GM19193 (cell line): ENCODE measurements around the gene ATN1.

ENCODE experiments used
- POLR2A ChIP-seq: IDR thresholded peaks from 4 replicates; pipeline ENCODE4 v1.6.1; 2011; ENCODE audit not compliant: insufficient read depth, insufficient read length; ENCODE audit errors: extremely low read depth

The ATN1 gene

DNA sequence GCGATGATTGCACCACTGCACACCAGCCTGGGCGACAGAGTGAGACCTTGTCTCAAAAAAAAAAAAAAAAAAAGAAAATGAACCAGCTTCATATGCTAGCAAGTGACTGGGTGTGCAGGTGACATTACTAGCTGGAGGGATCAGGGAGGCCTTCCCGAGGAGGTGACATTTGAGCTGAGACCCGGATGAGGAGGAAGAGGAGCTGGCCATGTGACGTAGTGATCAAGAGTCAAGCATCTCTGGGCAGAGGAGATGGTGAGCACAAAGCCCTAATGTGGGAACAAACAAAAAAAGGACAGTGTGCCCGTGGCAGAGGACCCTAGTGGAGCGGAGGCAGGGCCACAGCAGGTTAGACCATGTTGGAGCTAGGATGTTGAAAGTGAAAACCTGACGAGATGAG, 19.9 kb downstream of the ATN1 start:
- TF ChIP-seq POLR2A, result peak; percentile 14

DNA sequence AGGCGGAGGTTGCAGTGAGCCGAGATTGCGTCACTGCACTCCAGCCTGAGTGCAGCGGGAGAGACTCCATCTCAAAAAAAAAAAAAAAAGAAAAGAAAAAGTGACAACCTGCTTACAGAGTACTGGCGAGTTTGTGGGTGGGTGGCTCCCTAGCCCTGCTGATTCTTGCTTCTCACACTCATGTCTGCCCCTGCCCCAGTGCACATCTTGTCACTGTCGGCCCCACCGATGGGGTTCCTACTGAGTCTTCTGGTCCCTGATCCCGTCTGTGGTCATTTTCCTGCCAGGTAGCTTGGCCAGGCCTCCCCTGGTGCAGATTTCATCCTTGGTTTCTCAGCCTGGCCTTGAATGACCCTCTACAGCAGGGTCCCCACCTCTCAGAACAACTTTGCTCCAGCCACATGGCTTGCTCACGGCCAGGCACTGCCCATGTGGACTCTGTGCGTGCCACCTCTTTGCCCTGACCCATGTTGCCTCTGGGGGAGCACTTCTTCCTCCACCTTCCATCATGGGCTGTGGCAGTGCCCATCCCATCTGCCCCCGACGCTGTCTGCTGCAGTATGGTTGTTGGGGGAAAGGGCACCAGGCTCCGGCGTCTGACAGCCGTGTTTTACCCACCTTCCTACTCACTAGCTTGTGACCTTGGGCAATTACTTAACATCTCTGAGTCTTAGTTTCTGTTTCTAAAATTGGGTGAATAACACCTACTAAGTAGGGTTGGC, 21.3 kb downstream of the ATN1 start:
- peak; percentile 25 for TF ChIP-seq POLR2A

DNA sequence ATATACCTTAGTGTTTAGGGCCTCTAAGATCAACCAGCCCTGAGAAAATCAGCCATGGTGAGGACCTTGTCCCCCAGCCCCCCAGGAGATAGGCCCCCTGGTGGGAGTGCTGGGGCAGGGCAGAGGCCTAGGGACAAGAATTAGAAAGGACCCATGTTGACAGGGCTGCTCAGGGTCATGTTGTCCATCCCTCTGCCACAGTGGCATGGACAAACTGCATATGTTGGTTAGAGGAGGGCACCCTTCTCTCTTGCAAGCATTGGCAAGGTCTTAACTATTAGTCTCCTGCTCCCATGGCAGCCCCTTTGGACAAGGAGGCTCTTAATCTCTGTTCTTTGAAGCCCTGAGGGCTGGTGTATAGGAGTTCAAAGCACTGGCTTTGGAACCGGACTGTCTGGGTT, 22.6 kb downstream of the ATN1 start:
- no peak for TF ChIP-seq POLR2A

DNA sequence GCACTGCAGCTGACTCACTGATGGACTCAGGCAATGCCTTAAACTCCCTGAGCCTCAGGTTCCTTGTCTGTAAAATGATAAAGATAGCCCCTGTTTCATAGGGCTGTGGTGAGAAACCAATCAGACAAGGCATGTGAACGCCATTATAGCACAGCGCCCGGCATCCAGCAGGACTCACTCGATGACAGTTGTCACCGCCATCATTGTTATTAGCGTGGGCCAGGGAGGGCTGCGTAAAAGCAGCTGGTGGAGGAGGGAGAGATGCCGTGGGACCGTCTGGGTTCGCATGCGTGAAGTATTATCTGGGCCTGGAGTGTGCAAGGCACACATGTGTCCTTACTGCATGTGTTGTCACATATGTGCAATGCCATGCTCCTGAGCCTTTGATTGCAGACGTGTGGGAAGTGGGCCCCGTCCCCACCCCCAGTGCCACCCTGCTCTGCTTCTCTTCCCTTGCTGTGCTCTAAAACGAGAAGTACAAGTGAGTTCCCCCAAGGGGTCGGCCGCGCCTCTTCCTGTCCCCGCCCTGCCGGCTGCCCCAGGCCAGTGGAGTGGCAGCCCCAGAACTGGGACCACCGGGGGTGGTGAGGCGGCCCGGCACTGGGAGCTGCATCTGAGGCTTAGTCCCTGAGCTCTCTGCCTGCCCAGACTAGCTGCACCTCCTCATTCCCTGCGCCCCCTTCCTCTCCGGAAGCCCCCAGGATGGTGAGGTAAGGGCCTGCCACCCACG, 23.2 kb downstream of the ATN1 start, which contains the start of gene PTPN6:
Gene PTPN6 (plus strand): TSS at position 546 of the 730 bp plus-strand sequence. CDS start 157 bp downstream, at position 703.
- TF ChIP-seq POLR2A, result peak; percentile 96

DNA sequence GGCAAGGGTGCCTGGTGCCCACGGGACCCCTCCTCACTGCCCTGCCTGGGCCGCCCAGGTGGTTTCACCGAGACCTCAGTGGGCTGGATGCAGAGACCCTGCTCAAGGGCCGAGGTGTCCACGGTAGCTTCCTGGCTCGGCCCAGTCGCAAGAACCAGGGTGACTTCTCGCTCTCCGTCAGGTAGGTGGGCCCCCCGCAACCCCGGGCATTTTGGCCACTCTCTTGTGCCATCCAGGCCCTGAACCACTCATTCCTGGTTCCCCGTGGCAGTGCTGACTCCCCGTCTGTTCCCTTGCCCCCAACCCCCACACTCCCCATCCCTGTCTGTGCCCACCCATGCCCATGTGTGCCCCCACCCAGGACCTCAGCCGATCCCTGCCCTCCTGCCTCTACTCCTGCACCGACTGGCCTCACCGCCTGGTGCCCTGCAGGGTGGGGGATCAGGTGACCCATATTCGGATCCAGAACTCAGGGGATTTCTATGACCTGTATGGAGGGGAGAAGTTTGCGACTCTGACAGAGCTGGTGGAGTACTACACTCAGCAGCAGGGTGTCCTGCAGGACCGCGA, 23.9 kb downstream of the ATN1 start:
- TF ChIP-seq POLR2A, result no peak

DNA sequence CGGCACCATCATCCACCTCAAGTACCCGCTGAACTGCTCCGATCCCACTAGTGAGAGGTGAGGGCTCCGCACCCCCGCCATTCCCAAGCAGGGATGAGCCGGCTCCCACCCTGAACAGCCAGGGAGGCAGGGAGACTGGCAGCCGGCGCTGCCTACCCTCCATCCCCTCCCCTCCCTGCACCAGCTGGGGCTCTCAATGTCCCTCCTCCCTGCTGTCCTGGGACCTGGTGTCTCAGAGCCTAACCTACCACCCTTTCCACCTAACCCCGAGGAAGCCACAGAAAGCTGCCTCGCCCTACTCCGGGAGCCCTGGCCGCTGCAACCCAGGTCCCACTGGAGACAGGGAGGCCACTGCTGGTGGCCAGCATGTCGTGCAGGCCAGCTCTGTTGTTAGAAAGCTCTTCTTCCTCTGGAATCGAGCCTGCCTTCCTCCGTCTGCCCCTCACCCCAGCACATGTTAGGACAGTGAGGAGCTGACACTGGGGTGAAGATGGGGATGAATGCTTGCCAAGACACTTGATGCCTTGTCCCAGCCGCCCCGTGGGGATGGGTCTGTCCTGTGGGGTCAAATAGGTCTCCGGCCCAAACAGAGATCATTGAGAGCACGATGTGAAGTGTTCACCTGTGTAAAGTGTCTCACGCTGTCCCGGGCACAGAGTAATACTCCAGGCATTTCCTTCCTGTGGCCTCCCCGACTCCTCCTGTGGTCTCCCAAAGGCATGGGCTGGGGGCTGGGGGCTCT, 24.5 kb downstream of the ATN1 start:
- peak; percentile 39 for TF ChIP-seq POLR2A

DNA sequence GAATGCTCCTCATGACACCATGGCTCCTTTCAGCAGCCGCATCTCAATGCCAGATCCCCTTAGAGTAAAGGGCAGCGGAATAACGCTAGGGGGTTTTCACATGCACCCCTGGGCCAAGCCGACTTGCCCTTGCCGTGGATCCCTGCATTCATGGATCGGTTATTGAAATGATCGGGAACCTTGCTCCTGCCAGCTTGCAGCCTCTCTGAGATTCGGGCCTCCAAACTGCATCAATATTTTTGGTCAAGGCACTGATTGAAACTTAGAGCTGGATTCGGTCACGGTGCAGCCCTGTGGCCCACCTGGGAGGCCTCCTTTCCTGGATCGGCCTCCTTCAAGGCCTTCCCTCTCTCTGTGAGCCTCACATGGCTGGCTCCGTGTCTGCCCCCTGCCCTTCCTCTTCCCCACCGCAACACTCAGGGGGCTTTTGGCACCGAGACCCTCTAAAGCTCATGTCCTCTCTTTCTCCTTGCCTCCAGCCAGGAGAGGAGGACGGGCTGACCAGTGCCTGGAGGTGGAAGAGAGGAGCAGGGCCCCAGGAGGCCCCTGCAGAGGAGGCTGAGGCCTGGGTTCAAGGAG, 25.2 kb downstream of the ATN1 start:
- no peak for TF ChIP-seq POLR2A

DNA sequence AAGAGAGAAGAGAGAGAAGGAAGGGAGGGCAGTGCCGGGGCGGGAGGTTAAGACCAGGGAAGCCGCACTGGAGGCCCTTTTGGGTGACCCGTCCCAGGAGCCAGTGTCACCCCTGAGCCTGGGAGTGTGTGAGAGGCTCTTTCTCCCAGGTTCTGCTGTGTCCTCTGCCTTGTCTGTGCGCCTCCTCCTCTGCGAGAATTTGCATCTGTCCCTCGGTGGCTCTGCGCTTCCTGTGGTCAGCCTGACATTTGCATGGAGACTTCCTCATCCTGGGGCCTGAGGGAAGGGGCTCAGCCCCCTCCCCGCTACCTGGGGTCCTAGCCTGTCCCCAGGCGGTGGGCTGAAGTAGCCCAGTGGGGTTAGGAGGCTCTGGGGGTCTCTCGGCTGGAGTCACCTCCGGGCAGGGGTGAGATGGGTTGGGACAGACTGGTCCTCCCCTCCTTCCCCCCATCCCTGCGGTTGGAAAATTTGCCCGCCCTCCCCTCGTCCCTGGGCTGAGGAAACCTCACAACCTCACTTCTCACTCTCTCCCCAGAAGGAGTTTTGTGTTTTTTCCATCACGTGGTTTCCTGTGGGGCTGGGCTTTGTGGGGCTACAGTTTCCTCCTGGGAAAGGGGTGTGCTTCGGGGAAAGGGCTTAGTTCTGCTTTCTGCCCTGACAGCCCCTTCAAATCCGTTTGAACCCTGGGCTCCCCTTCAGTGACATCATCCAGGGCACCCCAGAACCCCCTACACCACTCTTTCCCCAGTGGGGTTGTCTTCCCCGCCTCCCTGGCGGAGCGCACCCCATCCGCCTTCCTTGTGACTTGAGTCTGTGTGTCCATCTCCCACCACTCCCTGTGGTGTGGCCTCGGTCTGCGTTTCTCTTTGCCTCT, 25.9 kb downstream of the ATN1 start:
- TF ChIP-seq POLR2A, result peak; percentile 99

DNA sequence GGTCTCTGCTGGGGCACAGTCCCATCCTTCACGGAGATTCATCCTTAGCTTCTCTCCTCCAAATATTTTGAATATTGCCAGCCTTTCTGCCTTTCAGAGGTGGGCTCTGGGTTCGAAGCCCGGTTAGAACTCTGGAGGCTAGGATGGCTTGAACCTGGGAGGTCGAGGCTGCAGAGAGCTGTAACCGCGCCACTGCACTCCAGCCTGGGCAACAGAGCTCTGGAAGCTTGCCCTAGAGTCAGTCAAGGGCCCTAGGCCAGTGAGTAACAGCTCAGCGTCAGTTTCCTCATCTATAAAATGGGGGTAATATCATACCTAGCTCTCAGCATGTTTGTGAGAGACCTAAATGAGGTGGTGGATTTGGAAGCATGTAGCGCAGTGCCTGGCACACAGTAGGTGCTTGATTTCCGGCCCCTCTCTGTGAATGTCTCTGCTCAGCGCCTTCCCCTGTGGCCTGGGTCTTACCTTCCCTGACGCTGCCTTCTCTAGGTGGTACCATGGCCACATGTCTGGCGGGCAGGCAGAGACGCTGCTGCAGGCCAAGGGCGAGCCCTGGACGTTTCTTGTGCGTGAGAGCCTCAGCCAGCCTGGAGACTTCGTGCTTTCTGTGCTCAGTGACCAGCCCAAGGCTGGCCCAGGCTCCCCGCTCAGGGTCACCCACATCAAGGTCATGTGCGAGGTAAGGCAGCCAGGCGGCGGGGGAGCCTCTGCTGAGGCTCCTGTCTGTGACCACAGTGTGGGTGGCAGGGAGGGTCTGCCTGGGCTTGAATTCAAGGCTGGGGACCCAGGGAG, 26.8 kb downstream of the ATN1 start:
- peak; percentile 27 for TF ChIP-seq POLR2A

DNA sequence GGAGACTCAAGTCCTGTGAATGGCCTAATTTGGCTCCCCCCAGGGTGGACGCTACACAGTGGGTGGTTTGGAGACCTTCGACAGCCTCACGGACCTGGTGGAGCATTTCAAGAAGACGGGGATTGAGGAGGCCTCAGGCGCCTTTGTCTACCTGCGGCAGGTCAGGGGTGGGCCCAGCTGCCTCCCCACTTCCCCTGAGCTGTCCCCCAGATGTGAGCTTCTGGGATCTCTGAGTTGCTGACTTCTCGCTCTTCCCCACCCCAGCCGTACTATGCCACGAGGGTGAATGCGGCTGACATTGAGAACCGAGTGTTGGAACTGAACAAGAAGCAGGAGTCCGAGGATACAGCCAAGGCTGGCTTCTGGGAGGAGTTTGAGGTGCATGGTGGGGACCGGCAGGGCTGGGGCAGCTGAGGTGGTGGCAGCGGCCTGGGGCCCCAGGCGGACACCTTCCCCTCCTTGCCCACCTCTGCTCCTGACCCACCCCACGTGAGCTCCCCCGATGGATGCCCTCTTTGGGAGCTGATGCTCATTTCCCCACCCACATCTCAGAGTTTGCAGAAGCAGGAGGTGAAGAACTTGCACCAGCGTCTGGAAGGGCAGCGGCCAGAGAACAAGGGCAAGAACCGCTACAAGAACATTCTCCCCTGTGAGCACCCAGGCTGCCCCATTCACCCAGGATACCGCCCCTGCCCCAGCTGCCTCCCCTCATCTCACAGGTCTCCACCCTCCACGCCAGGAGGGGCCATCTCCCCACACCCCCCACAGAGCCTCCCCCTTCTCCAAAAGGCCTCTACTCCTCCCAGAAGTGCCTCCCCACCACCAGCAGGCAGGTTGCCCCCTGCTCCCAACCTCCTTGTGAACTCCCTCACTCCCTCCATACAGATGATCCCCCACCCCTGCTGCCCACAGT, 27.6 kb downstream of the ATN1 start:
- TF ChIP-seq POLR2A, result peak; percentile 6

DNA sequence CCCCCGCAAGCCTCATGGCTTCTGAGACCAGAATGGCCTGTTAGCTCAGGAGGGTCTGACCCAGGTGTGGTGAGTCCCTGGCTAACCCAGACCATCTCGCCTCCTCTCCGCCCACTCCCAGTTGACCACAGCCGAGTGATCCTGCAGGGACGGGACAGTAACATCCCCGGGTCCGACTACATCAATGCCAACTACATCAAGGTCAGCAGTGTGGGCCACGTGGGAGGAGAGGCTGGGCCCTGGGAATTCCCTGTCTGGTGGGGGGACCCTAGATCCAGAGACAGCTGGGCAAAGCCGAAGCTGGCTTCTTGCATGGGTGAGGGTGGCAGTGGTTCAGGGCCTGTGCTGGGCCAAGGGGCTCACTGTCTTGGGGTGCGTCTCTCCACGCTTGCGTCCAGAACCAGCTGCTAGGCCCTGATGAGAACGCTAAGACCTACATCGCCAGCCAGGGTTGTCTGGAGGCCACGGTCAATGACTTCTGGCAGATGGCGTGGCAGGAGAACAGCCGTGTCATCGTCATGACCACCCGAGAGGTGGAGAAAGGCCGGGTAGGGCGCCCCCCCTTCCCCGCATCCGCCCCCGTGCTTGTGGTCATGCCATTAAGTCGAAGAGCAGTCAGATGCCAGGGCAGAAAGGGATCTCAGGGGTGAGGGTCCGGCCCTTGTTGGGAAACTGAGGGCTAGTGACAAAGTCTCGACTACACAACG, 28.4 kb downstream of the ATN1 start:
- TF ChIP-seq POLR2A, result peak; percentile 55
